ENCODE data around the gene FOXP1.
A peak's percentile ranks its signal among the peaks of the same experiment; 100 is the strongest.
"Not testable (repeated sequence)": the region's sequence is repeated elsewhere in the genome, so short reads cannot be mapped to it uniquely, and the experiment has no call there.

FOXP1 gene

DNA sequence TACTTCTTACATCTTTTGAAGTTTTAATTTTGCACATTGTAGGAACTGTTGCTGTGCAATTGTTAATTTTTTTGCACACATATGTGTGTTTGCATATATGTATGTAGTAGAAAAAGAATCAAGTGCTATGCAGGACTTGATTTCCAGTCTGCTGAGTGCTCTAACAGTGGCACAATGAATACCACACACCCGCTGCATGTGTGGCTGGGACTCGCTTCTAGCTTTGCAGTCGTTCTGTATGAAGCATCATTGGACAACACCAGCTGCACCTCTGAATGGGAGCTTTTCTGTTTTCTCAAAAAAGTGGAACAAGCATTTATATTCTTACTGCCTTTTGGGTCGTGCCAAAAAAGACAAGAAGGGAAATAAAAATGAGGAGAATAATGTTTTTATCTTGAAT, 564.7 kb downstream of the FOXP1 start:
- no peak for DNase-seq

DNA sequence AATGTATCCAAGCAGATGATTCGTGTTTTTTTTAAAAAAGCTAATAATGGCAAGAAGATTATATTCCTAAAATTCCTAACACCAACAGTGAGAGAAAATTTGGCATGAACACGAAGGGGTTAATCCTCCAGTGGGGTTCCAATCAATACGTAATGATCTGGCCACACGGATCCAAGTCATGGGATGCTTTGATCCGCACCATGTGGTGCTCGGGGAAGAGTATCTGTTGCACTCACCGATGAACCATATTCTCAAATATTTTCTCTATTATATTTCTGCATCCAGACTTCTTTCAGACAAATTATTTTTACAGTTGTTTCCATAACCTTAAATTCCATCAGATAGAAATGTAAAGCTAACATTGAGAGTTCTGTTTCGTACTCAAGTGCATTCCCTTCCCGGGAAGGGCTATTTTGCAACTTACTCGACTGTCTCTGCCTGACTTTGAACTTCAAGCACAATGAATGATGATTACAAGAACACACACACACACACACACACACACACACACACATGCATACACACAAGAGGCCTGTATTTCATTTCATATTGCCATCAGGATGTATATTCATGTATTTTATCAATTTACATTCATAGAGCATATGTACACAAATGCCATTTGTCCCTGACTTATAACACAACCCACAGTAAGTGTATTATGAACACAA, 567.2 kb downstream of the FOXP1 start:
- DNase-seq: no peak

DNA sequence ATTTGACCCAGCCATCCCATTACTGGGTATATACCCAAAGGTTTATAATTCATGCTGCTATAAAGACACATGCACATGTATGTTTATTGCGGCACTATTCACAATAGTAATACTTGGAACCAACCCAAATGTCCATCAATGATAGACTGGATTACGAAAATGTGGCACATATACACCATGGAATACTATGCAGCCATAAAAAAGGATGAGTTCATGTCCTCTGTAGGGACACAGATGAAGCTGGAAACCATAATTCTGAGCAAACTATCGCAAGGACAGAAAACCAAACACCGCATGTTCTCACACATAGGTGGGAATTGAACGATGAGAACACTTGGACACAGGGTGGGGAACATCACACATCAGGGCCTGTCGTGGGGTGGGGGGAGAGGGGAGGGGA, 568.9 kb downstream of the FOXP1 start:
- not testable (repeated sequence) for DNase-seq

DNA sequence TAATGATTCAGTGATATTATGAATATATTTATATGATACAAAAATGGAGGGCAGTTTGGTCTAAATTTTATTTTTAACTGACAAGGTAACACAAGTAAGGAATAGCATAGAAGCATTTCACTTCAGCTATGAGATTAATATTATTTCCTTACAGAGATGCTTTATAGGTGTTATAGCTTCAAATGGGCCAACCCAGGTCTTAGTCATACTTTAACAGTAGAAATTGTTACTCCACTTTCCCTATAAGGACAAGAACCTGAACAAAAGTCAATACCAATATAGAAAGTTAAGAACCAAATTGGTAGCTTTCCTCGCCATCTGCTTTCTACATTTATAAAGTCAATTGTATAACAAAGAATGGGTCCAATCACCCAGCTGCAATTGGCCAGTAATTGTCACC, 570.6 kb downstream of the FOXP1 start:
- DNase-seq: no peak

DNA sequence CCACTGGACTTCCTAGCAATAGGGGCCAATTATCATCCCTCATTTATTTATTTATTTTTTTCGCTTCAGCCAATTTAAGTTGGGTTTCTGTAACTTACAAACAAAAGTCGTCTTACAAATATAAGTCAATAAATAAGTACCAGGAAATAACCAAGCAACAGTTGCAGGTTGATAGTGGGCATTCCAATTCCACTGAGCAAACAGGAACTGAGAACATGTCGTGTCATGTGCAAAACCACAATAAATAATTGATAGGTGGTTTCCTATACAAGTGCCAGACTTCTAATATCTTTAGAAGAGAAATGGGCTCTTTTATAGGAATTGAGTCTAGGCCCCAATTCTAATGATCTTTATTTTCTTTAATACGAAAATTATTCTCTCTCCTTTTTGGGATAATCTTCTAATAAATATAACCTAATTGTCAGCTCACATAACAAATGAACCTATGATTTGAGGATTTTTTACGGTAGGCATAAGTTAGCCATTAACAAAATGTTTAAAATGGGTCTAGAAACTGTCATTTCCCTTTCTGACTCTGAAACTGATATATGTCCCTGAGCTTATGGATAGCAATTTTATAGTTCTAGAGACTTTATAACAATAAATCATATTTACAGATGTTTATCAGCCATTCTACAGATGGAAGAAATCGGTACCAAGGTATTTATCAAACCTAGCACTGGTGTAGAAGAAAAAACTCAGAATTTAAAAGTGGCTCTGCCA, 571.8 kb downstream of the FOXP1 start:
- no peak for DNase-seq

DNA sequence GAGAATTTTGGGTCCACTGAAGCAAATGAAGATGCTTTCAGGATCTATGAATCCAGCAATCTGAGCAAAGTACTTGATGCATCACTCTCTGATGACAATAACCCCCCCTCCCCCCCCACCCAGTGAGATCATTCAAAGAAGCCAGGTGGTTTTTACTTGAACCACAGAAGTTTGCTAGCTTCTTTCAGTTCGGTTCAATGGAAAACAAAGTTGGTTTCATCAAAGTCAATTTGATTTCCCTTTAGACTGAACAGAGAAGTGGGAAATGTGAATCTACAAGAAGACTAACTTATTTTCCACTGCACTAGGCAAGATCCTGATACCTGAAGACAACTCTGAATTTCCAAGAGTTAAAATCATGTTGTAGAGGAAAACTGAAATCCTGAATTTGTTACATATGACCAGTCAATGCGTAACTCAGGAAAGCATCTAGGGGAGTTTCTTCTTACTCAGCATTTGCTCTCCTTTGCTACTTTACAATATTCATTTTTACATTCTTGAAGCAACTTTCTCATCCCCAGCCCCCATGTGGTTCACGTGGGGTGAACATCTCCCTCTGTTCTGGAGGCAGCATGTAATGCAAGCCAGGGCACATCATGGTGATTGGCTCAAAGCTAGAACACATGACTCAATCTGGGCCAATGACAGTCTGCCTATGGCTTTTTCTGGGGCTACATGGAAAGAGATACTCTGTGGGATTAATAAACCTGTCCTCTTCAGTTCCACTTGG, 572.6 kb downstream of the FOXP1 start:
- DNase-seq: no peak

DNA sequence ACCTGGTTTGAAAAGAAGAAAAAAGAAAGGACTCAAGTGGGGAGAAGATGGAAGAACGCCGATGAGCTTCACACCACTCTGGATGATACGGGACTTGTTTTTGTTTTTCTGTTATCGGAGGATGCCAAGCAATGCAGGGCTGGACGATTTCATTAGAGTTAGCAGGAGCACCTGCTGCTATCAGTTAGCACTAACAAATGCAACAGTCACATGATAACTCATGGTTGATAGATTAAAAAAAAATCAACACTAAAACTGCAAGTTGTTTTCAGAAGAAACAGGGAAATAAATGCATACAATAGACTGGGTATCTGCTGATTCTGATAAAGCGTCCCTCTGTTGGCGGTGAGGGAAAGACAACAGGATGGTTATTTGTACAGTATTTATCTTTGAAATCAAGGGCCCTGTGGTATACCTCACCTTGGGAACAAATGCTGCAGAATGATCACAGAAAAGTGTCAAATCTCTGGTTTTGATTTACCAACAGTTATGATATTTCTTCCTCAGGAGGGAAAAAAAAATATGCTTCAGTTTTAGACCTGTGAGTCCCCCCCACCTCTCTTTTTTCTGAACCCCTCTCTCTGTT, 575.1 kb downstream of the FOXP1 start:
- no peak for DNase-seq

DNA sequence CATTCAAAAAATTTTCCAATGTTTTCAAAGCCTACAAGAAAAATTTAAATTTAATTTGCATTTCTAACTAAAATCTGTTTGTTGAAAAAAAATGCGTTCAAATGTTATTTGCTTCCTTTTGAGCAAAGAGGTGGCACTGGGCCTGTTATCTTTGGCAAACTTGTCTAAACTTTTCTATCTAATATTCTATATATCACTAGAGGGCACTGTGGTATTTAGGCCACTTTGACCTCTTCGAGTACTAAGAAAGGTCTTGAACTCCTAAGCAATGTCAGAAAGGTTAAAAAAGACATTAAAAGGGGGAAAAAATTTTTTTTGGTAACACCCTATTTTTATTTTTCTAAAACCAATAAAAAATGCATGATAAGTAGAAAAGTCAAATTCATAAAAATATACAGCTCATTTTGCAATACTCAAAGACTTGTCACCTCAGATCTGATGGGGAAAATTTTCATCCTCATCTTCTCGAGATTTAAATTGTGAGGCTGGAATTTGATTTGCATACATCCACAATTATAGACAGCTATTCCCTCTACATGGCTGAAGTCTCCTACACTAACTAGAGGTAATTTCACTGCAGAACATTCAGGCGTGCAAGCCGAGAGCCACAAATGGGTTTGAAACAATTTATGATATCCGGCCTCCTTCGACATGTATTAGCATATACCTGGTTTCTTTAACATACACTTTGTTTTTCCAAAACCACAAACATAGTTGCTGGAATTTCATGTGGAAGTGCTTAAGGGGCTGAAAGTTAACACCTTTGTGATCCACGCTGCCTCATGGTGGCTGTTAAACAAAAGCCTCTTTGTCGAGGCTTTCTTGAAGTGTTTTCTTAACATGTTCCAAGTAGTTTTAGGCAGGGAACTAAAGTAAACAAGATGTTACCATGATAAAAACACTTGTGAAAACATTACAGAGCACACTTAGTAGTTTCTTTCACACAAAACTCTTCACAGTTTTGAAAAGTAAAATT, 576.4 kb downstream of the FOXP1 start:
- DNase-seq: peak; percentile 77 to 82

DNA sequence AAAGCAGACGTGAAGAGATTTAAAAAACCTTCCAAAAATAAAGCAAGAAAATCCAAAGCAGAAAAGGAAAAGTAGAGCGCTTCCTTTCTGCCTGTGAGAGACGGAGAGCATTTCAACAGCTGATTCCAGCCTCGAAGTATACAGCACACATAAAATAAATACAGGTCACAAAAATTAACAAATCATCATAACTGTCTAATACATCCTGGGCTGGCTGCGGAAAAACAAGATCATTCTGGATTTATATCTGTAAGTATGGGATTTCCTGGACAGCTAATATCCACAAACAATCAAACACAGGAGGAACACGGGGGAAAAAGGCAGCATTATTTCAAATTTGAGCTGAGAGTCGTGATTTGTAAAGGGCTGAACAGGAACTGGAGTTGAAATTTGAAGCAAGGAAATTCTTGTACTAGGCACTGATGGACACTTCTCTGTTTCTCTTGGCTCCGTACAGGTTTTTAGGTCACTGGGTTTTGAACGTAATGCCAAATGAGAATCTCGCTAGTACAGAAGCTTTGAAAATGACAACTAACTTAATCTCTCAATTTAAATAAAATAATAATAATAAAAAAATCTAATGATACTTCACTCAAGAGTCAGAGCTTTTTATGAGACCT, 577.7 kb downstream of the FOXP1 start:
- no peak for DNase-seq

DNA sequence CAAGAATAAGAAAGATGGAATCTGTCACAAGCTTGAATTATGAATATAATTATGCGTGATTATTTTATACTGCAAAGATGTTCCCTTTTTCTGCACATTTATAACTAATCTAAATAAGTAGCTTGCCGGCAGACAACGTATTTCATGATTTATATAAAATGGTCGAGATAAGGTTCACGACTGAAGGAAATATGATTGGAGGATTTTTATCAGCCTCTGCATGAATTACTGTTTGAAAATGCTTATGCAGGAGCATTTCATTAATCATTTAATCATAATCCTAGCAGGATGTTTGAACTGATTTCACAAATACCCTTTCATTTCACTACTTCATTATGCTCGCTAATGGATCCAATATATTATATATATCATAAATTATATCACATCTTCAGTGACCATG, 580.0 kb downstream of the FOXP1 start:
- DNase-seq: no peak

DNA sequence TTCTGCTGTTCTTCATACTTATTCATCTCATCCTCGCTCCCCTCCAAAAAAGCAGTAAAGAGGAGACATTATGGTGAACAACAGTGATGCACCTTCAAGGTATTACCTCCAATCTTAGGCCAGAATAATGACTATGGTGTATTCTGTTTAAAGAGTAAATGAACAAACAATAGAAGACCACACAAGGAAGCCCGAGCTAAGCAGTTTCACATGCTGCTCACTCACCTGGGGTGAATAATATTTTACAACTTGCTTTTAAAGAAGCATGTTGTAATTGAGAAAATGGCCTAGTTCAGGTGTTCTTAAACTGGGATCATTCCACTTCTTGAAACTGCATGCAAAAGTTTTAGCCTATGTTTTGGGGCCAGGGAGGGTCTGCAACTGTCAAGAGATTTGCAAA, 581.2 kb downstream of the FOXP1 start:
- no peak for DNase-seq

DNA sequence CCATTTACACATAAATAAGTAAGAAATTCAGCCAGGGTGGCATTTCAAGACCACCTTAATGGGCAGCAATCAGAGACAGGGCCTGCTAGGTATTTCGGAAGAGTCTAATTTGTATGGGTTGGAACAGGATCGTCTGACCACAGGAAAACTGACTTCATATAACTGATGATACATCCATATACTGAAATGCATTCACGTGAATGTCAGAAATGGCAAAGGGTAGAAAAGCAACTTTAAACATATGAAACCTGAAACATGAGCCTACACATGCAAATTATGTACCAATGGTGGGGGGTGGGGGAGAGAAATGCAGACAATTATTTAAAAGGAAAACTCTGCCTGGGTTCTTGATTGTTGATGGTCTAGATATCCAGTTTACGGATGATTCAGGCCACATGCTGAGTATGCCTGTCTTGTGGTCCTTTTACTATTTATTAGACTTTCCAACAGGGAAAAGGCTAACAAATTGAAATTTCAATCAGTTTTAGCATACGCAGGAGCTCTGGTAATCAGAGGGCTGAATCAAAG, 582.2 kb downstream of the FOXP1 start:
- no peak for DNase-seq

DNA sequence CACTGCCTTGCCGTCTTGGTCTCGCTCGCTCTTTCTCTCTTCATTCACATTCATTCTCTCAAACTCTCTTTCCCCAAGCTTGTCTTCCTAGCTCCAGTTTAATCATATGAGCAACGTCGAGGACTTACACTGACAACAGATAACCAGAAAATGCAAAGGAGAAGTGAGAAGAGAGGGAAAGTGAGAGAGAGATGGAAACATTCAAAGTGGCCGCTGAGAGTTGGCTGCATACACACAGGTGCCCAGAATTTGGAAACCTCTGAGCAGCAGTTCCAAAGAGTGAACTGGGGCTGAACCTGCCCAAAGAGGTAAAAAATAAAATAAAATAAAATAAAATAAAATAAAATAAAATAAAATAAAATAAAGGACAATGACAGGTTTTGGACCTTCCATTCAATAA, 583.0 kb downstream of the FOXP1 start:
- DNase-seq: no peak

DNA sequence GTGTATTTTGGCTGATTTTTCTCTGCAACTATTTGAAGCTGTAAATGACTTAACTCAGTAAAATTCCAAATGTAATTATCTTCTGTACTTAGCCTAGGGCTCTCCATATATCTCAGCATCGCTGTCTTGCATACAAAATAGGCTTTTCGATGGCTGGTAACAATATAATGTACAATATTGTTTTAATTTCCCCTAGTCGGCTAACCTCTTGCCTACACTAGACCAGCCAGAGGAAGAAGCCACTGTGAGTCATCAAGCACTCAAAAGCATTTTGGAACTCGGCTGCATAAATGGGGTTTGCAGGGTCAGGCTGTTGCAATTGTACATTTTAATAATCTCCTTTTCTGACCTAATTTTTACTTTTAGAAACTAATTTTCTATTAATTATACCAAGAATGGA, 583.8 kb downstream of the FOXP1 start:
- DNase-seq: no peak

DNA sequence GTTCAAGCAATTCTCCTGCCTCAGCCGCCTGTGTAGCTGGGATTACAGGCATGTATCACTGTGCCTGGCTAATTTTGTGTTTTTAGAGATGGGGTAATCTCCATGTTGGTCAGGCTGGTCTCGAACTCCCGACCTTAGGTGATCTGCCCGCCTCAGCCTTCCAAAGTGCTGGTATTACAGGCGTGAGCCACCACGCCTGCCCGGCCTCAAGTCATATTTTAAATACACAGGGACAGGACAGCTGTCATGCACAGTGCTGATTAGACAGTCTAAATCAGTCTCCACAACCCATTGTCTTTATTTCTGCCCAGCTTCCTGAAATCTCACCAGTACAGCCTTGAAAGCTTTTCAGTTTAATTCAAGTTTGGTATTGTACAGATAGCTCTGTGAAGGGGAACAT, 587.4 kb downstream of the FOXP1 start:
- no peak for DNase-seq

DNA sequence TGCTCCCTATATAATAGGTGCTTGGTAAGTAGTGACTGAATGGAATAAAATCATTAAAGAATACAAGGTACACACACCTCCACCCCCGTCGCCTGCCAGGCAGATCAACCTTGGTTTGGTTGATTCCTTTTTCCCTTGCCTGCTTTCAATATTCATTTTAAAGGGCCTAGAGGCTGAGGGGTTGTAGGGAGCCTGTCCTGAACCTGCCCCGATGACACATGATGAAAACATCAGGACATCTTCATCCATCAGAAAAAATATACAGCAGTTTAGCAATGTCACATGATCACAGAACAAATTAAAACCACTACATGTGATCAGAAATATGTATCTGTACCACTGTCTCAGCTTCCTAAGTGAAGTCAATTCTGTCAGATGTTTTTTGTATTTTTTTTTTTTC, 588.9 kb downstream of the FOXP1 start:
- no peak for DNase-seq

DNA sequence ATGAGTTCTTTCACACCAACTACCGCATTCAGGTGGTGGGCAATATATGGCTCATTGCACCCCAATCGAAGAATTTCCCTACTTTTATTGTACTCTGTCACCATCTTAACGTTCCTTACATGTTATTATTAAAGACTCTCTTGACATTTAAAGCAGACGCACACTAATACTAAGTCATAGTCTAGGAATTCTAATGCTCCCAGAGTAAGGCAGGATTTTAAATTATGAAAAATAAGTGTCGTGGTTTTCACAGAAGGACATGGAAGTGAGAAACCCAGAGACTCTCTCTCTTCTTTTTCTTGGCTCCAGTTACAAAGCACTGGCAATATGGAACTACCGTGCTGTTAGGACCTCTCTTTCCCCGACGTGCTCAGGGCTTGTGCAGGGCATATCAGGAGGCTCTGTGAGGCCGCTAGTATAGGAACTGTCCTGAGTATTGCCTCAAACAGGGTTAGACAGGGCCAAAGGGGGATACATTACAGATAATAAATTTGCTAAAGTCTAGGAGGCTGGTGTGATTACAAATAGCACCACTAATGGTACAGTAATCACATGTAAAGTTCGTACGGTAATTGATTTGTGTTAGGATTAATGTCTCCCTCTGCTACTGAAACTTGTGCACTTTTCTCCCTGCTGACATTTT, 590.8 kb downstream of the FOXP1 start:
- DNase-seq: no peak

DNA sequence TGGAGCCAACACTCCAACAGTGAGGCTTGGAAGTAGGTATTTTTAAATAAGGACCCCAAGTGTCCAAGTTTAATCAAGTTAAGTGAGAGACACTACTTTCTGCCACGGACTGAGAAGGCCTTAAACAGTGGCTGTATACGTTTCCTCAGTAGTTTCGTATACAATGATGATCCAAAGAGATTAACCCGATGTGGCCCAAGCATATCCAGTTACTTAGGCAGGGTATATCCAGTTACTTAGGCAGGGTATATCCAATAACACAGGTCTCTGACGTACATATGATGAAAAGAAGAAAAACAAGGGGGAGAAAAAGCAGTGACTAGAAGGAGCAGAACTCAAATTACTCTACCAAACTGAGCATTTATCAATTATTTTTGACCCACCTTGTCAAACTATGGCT, 591.4 kb downstream of the FOXP1 start:
- no peak for DNase-seq

DNA sequence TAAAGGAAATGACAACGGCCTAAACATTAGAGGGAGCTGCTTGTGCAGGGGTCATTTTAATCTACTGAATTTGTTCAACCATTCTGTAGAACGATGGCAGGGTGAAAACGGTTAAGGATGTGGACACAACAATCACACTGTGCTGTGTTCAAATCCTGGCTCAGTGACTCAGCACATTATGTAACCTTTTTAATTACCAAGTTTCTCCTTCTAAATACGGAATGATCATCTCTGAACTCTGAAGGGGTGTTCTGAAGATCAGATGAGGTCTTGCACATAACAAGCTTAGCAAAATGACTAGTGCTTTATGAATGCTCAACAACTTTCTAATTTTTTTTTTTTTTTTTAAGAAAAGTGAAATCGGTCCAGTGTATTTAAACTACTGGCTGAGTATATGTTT, 592.8 kb downstream of the FOXP1 start:
- no peak for DNase-seq

DNA sequence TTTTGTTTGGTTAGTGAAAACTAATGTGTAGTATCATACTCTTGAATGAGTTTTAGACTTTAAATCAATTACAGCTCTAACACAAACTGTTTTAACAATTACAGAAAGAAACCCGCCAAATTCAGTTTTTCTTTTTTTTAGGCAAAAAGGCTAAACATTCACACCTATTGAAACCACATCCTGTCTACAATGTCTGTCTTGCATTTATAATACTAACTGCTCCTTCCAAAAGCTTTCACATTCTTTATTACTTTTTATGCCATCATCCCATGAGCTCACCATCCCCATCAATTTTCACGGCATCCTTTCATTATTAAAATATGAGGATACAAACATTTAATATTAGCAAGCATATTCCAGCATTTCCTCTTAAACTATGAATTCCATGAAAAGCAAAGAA, 593.3 kb downstream of the FOXP1 start:
- DNase-seq: no peak

DNA sequence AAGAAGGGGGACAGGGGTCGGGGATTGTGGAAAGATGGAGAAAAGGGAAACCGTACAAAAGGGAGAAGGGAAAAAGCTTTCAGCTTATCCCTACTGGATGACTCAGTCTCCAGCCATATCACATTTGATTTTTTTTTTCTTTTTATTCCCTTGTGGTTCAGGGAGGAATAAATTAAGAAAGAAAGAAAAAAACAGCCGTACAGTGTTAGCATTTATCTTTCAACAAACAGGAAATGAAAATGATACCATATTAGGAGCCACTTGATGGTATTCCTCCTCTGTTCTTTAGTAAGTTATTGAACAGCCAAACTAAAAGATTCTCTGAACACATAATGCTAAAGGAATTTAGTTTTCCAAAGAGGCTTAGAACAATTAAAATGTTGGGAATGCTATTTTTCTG, 594.4 kb downstream of the FOXP1 start:
- no peak for DNase-seq
